ENCODE results near the gene BLM.

DNA sequence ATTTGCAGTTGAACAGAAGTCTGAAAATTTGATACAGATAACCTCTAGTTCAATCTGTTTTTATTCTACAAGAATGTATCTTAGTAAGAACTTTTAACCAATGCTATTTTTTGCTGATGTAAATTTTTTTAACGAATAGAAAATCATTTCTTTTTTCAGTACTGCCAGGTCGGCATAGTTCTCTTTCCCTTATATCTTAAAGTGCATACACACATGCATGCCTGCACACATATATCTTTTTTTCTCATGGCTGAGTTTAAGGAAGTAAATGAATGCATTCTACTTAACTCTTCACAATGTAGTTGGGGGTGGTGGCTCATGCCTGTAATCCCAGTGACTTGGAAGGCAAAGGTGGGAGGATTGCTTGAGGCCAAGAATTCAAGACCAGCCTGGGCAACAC lies 48.4 kb downstream of the BLM start:
- TF ChIP-seq, protein P1, sequence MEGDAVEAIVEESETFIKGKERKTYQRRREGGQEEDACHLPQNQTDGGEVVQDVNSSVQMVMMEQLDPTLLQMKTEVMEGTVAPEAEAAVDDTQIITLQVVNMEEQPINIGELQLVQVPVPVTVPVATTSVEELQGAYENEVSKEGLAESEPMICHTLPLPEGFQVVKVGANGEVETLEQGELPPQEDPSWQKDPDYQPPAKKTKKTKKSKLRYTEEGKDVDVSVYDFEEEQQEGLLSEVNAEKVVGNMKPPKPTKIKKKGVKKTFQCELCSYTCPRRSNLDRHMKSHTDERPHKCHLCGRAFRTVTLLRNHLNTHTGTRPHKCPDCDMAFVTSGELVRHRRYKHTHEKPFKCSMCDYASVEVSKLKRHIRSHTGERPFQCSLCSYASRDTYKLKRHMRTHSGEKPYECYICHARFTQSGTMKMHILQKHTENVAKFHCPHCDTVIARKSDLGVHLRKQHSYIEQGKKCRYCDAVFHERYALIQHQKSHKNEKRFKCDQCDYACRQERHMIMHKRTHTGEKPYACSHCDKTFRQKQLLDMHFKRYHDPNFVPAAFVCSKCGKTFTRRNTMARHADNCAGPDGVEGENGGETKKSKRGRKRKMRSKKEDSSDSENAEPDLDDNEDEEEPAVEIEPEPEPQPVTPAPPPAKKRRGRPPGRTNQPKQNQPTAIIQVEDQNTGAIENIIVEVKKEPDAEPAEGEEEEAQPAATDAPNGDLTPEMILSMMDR (IDR thresholded peaks at IDR 0.05) = no peak
- TF ChIP-seq POLR2A (IDR thresholded peaks at IDR 0.05) = no peak

Data from breast epithelium (tissue), 3 donors.